IPS-18c (cell line): Measurements from ENCODE around the gene EPG5.
"Not testable (repeated sequence)": the region's sequence is repeated elsewhere in the genome, so short reads cannot be mapped to it uniquely, and the experiment has no call there.

Experiments used
- H3K4me3 ChIP-seq: 2 replicates; pipeline ENCODE4 v1.7.0; 2013; ENCODE audit warnings: low read depth, mild to moderate bottlenecking, low read length, moderate library complexity; ENCODE audit not compliant: insufficient read depth
- H3K9me3 ChIP-seq: one replicate; pipeline ENCODE4 v1.6.1; 2013; ENCODE audit warnings: mild to moderate bottlenecking, low read length, moderate library complexity; ENCODE audit not compliant: control insufficient read depth, insufficient read depth

EPG5 gene

GRCh38 chr18:45837283-45838070, 129.7 kb downstream of the EPG5 start:
- Histone ChIP-seq H3K9me3 (peaks cover 3% of the 10 kb centered on the region), H3K4me3 (peak overlapping the region; percentile 58)

- Histone ChIP-seq H3K4me3 (peak overlapping the region; percentile 58), H3K9me3 (peaks cover 3% of the 10 kb centered on the region)
These were observed 130.6 kb downstream of the EPG5 start for GRCh38 chr18:45836242-45837205.

DNA sequence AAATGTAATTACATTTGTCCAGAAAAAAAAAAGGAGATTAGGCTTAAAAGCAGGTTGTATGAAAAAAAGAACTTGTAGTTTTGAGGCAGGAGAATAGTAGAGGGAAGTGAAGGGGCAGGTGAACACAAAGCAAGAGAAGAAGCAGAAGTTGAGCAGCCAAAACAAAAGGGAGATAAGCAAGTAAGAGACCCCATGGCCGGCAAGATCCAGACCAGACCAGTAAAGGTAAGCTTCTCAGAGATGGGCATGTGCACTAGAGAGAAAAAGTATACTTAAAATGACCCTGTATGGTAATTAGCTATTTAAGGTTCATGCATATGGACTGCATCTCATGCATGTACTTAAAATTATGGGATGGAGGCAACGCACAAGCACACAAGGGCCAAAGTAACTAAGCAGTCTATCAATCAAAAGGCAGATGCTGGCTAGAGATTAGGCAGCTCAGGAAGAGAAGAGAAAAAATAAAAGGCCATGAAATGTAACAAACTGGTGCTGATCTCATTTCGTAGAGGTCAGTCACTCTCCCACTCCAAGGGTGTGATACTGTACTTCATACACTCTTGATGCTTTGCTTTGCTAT, 132.0 kb downstream of the EPG5 start:
- H3K9me3 ChIP-seq: peaks cover 3% of the 10 kb centered on the region
- H3K4me3 ChIP-seq: no peak overlapping the region

DNA sequence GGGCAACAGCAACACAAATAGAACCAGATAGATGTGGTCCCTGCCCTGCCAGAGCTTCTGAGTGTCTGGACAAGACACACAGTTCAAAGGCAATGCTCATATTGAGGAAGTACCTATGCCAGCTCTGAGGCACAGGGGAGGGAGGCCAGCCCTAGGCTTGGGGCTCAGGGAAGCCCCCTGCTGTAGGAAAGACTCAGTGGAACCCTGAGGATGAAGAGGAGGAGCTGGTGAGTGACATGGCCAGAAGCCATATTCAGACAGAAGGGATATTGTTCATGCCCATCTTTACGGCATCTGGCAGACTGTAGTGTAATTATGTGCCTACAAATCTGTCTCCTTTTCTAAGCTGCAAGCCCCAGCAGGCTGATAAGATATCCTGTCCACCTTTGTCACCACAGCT, 132.8 kb downstream of the EPG5 start:
- no peak overlapping the region for H3K4me3 ChIP-seq
- H3K9me3 ChIP-seq: peaks cover 3% of the 10 kb centered on the region

DNA sequence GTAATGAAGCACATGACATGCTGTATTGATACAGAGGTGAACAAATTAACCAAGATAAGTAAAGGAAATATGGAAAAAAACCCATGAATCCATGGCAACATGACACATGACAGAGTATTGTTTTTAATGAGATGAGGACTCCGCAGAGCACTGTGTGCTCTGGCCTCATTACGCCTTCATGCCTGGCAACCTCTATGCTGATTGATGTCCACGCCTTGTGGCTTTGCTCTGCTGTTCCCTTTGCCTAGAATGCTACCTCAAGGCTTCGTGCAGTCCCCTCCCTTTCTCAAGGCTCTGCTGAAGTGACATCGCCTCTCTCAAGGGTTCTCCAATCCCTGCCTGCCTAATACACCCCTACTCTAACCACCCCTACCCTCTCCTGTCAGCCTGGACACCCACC, 133.3 kb downstream of the EPG5 start:
- H3K9me3 ChIP-seq: peaks cover 3% of the 10 kb centered on the region

DNA sequence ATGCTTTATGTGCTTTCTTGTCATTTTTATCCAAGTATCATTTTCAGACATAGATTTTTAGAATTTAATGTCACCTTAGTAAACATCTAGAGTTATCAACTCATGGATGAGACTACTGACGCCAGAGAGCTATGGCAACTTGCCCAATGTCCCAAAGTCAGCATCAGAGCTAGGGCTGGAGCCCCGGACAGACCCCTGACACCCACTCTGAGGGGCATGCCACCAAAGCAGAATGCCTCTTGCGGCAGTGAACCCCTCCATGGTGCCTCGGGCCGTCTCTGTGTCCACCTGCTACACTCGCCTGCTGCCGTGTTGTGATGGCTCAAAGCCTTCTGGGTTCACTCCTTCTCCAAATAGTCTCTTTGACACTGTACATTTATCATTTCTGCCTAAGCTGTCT, 136.2 kb downstream of the EPG5 start:
- no peak overlapping the region for H3K4me3 ChIP-seq
- H3K9me3 ChIP-seq: no peaks in the 10 kb centered on the region

More for the DNA sequence above, 133.3 kb downstream of the EPG5 start:
- no peak overlapping the region for H3K4me3 ChIP-seq

DNA sequence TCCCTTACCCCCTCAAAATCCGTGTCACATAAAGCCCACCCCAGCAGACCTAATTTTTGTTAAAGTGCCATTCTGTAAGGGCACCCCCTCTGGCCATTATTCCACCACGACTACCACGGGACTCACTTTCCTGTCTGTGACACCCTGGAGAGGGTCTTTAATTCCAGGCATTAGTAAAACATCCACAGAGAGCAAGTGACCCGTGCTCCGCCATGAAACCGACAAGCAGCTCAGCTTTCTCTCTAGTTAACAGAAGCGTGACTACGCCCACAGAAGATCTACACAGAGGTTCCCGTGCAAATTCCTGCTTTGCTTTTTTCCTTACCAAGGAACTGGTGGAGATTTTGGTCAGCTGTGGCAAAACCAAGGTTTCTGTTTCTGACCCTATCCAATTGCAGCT, 137.3 kb downstream of the EPG5 start:
- Histone ChIP-seq H3K4me3 (no peak overlapping the region), H3K9me3 (no peaks in the 10 kb centered on the region)

GRCh38 chr18:45828917-45829811, 138.0 kb downstream of the EPG5 start:
- H3K4me3 ChIP-seq: no peak overlapping the region
- no peaks in the 10 kb centered on the region for H3K9me3 ChIP-seq

GRCh38 chr18:45826716-45827115, 140.4 kb downstream of the EPG5 start:
- not testable (repeated sequence) for H3K9me3 ChIP-seq, H3K4me3 ChIP-seq

DNA sequence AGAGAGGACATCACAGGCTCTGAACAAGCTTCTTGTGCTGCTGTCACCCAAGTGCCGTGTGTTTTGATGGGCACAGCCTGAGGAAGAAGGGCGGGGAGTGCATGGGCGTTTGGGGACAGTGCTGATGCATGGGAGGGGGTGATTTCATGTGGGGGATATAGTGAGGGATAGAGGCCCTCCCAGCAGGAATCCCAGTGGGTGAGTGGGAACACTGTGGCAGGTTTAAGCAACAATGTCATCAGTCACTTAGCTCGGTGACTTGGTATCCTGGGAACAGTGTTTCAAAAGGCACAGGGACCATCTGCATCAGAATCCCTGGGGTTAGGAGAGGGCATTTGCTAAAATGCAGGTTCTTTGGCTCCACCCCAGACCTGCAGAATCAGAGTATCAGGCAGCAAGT, 141.0 kb downstream of the EPG5 start:
- Histone ChIP-seq H3K4me3 (no peak overlapping the region), H3K9me3 (no peaks in the 10 kb centered on the region)

GRCh38 chr18:45825258-45826044, 141.7 kb downstream of the EPG5 start, which contains the start of gene SIGLEC15:
TSS of gene SIGLEC15 (plus strand) at chr18:45825675. CDS start at chr18:45825729, 54 bp downstream.
- Histone ChIP-seq H3K4me3 (no peak within 1 kb of the TSS), H3K9me3 (no peaks in the 10 kb centered on the region)

DNA sequence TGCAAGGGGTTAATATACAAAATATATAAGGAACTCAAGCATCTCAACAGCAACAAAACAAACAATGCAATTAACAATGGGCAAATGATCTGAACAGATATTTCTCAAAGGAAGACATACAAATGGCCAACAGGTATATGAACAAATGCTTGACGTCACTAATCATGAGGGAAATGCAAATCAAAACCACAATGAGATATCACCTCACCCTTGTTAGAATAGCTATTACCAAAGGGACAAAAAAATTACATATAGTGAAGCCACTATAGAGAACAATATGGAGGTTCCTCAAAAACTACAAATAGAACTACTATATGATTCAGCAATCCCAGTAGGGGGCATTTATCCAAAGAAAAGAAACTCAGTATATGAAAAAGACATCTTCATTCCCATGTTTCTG, 145.4 kb downstream of the EPG5 start:
- Histone ChIP-seq H3K4me3 (no peak overlapping the region), H3K9me3 (no peaks in the 10 kb centered on the region)

DNA sequence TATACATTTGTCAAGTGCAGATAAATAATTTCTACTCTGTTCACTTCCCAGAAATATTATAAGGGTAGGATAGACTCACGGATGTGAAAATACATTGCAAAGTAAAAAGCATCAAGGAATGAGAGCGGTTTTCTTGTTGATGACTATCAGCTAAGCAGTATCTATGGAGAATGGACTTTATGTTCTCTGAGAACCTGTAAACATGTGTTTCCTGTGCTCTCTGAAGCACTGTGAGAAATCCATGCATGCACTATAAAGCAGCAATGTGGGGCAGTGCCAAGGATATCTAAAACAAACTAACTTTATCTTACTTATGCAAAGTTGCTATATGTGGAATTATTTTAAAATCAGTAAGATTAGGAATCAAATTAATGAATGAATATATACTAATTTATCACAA, 146.1 kb downstream of the EPG5 start:
- no peaks in the 10 kb centered on the region for H3K9me3 ChIP-seq
- no peak overlapping the region for H3K4me3 ChIP-seq

DNA sequence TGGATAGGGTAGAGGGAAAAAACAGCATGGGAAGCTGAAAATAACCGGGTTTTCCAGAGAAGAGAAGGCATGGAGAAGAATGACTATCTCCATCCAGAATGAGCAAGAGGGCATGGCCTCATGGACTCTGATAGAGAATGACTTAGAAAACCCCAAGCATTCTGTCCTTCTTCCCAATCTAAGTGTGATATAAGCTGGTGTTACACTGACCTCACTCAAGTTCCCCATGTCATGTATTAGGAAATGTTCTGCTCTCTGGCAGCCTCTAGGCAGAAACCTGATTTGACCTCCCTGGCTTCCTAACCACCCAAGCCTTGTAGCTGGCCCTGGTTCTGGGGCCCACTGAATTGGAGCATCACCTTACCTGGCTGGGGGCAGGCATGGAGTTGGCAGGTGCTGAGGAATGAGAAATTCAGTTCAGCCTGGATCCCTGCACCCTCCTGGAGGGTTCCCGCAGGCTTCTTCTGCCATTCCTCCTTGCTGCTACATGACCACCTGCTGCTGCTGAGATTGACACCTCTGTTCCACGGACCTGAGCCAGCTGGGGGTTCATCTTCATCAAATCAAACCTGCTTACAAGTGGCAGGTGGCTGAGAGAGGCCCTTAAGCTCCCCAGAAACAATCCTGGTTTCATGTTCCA, 146.9 kb downstream of the EPG5 start:
- H3K9me3 ChIP-seq: no peaks in the 10 kb centered on the region
- no peak overlapping the region for H3K4me3 ChIP-seq

DNA sequence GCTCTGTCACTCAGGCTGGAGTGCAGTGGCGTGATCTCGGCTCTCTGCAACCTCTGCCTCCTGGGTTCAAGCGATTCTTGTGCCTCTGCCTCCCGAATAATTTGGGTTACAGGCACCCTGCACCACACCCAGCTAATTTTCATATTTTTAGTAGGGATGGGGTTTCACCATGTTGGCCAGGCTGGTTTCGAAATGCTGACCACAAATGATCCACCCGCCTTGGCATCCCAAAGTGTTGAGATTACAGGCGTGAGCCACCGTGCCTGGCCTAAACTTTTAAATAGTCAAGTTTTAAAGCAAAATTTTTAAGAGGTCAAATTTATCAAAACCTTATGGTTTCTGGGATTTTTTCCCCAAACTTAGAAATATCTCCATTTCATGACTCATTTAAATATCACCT, 148.4 kb downstream of the EPG5 start:
- not testable (repeated sequence) for H3K4me3 ChIP-seq, H3K9me3 ChIP-seq

- Histone ChIP-seq H3K9me3 (no peaks in the 10 kb centered on the region), H3K4me3 (no peak overlapping the region)
These were observed 149.6 kb downstream of the EPG5 start for GRCh38 chr18:45817543-45817942.
